Stimulated activated CD4-positive, alpha-beta T cell treated with anti-CD3 and anti-CD28 coated beads, Interleukin-1b, Interleukin-23, amount 100 ng/mL, for 4 hours (primary cell): ENCODE results near the gene YJU2.
"Not testable (repeated sequence)": the region's sequence is repeated elsewhere in the genome, so short reads cannot be mapped to it uniquely, and the experiment has no call there.

Source experiments
- DNase-seq, 2 donors: peaks; one replicate each; pipeline ENCODE4 v3.0.0-alpha.2; 2020; ENCODE audit warnings: low read depth in 2 of 2

The YJU2 gene

GRCh38 chr19:4267901-4268815 is 21.3 kb downstream of the YJU2 start:
- DNase-seq, result no peak

GRCh38 chr19:4268816-4269430 is 22.0 kb downstream of the YJU2 start:
- no peak for DNase-seq

- DNase-seq, result no peak
Observed at GRCh38 chr19:4272894-4273293, 26.0 kb downstream of the YJU2 start.

GRCh38 chr19:4274321-4274686 is 27.4 kb downstream of the YJU2 start:
- DNase-seq, result not testable (repeated sequence)

GRCh38 chr19:4277191-4277696 is 30.4 kb downstream of the YJU2 start:
- no peak for DNase-seq

- DNase-seq, result no peak
Observed at GRCh38 chr19:4278010-4278409, 31.1 kb downstream of the YJU2 start.

GRCh38 chr19:4278419-4279266 is 31.8 kb downstream of the YJU2 start, which contains the start of gene SHD:
TSS of gene SHD (plus strand) at chr19:4279266. CDS start at chr19:4280064, 798 bp downstream.
- no peak for DNase-seq

GRCh38 chr19:4279267-4279529 is 32.3 kb downstream of the YJU2 start:
- no peak for DNase-seq

- DNase-seq, result no peak
Observed at GRCh38 chr19:4279530-4280422, 32.9 kb downstream of the YJU2 start.

GRCh38 chr19:4284176-4284958 is 37.5 kb downstream of the YJU2 start:
- no peak for DNase-seq

- no peak for DNase-seq
Observed at GRCh38 chr19:4284974-4285373, 38.1 kb downstream of the YJU2 start.

GRCh38 chr19:4286141-4286540 is 39.3 kb downstream of the YJU2 start:
- DNase-seq, result not testable (repeated sequence)

GRCh38 chr19:4288091-4288777 is 41.4 kb downstream of the YJU2 start:
- no peak for DNase-seq

- no peak for DNase-seq
Observed at GRCh38 chr19:4291184-4291732, 44.4 kb downstream of the YJU2 start.

- DNase-seq, result no peak
Observed at GRCh38 chr19:4292515-4292914, 45.6 kb downstream of the YJU2 start.

GRCh38 chr19:4294389-4294788 is 47.5 kb downstream of the YJU2 start:
- DNase-seq, result no peak

- DNase-seq, result no peak
Observed at GRCh38 chr19:4295972-4296771, 49.3 kb downstream of the YJU2 start.

GRCh38 chr19:4297901-4298809 is 51.3 kb downstream of the YJU2 start:
- DNase-seq, result no peak
